ENCODE measurements around the gene PGLYRP4.

The PGLYRP4 gene

GRCh38 chr1:153363641-153364040 lies 15.0 kb upstream of the PGLYRP4 start:
- Histone ChIP-seq H3K4me3 (ENCODE audit: low read length, poor library complexity, severe bottlenecking) (no peak overlapping the region), H3K27me3 (ENCODE audit: insufficient read depth, low read length, poor library complexity, severe bottlenecking) (peaks cover 7% of the 10 kb centered on the region), H3K4me2 (ENCODE audit: low read depth, low read length, poor library complexity, severe bottlenecking) (no peak overlapping the region), H2AFZ (ENCODE audit: low read length) (no peak overlapping the region), H3F3A (ENCODE audit: low read depth) (no peaks in the 10 kb centered on the region), H4K20me1 (ENCODE audit: insufficient read depth, low read length, poor library complexity, severe bottlenecking) (no peaks in the 10 kb centered on the region), H3K9me3 (ENCODE audit: insufficient read depth, low read depth, low read length) (no peaks in the 10 kb centered on the region), H3K36me3 (ENCODE audit: insufficient read depth, low read length) (no peaks in the 10 kb centered on the region), H3K4me1 (ENCODE audit: insufficient read depth, low read length, poor library complexity, severe bottlenecking) (no peaks in the 10 kb centered on the region), H3K79me2 (ENCODE audit: insufficient read depth, low read length) (no peaks in the 10 kb centered on the region), H3K9me2 (replicated peaks; ENCODE audit: low read depth, low read length) (no peaks in the 10 kb centered on the region), H3K9ac (ENCODE audit: low read depth, low read length, poor library complexity, severe bottlenecking) (no peak overlapping the region)
- TF ChIP-seq CTCF (conservative IDR thresholded peaks at IDR 0.05; ENCODE audit: low read length) = no peak
- no peak for TF ChIP-seq EZH2phosphoT487 (IDR thresholded peaks at IDR 0.05; ENCODE audit: borderline replicate concordance)

GRCh38 chr1:153362187-153362775 lies 13.6 kb upstream of the PGLYRP4 start:
- no peaks in the 10 kb centered on the region for H3K4me1 ChIP-seq (ENCODE audit: insufficient read depth, low read length, poor library complexity, severe bottlenecking)
- H3K36me3 ChIP-seq (ENCODE audit: insufficient read depth, low read length) = no peaks in the 10 kb centered on the region
- H2AFZ ChIP-seq (ENCODE audit: low read length) = no peak overlapping the region
- no peak overlapping the region for H3K4me2 ChIP-seq (ENCODE audit: low read depth, low read length, poor library complexity, severe bottlenecking)
- no peaks in the 10 kb centered on the region for H3F3A ChIP-seq (ENCODE audit: low read depth)
- TF ChIP-seq EZH2phosphoT487 (IDR thresholded peaks at IDR 0.05; ENCODE audit: borderline replicate concordance) (no peak), CTCF (conservative IDR thresholded peaks at IDR 0.05; ENCODE audit: low read length) (no peak)
- no peak overlapping the region for H3K9ac ChIP-seq (ENCODE audit: low read depth, low read length, poor library complexity, severe bottlenecking)
- no peaks in the 10 kb centered on the region for H4K20me1 ChIP-seq (ENCODE audit: insufficient read depth, low read length, poor library complexity, severe bottlenecking)
- no peaks in the 10 kb centered on the region for H3K9me2 ChIP-seq (replicated peaks; ENCODE audit: low read depth, low read length)
- H3K27me3 ChIP-seq (ENCODE audit: insufficient read depth, low read length, poor library complexity, severe bottlenecking) = peaks cover 7% of the 10 kb centered on the region
- no peak overlapping the region for H3K4me3 ChIP-seq (ENCODE audit: low read length, poor library complexity, severe bottlenecking)
- no peaks in the 10 kb centered on the region for H3K9me3 ChIP-seq (ENCODE audit: insufficient read depth, low read depth, low read length)
- H3K79me2 ChIP-seq (ENCODE audit: insufficient read depth, low read length) = no peaks in the 10 kb centered on the region

GRCh38 chr1:153361480-153362109 lies 13.0 kb upstream of the PGLYRP4 start:
- H3K4me2 ChIP-seq (ENCODE audit: low read depth, low read length, poor library complexity, severe bottlenecking) = no peak overlapping the region
- peaks cover 7% of the 10 kb centered on the region for H3K27me3 ChIP-seq (ENCODE audit: insufficient read depth, low read length, poor library complexity, severe bottlenecking)

More at GRCh38 chr1:153361480-153362109, 13.0 kb upstream of the PGLYRP4 start:
- Histone ChIP-seq H4K20me1 (ENCODE audit: insufficient read depth, low read length, poor library complexity, severe bottlenecking) (no peaks in the 10 kb centered on the region), H3K9ac (ENCODE audit: low read depth, low read length, poor library complexity, severe bottlenecking) (no peak overlapping the region), H3K9me3 (ENCODE audit: insufficient read depth, low read depth, low read length) (no peaks in the 10 kb centered on the region), H3K4me1 (ENCODE audit: insufficient read depth, low read length, poor library complexity, severe bottlenecking) (no peaks in the 10 kb centered on the region), H3K4me3 (ENCODE audit: low read length, poor library complexity, severe bottlenecking) (no peak overlapping the region), H3K36me3 (ENCODE audit: insufficient read depth, low read length) (no peaks in the 10 kb centered on the region), H3F3A (ENCODE audit: low read depth) (no peaks in the 10 kb centered on the region), H3K9me2 (replicated peaks; ENCODE audit: low read depth, low read length) (no peaks in the 10 kb centered on the region), H3K79me2 (ENCODE audit: insufficient read depth, low read length) (no peaks in the 10 kb centered on the region), H2AFZ (ENCODE audit: low read length) (no peak overlapping the region)
- TF ChIP-seq EZH2phosphoT487 (IDR thresholded peaks at IDR 0.05; ENCODE audit: borderline replicate concordance) (no peak), CTCF (conservative IDR thresholded peaks at IDR 0.05; ENCODE audit: low read length) (no peak)
